ENCODE data around the gene ADAMTS12. TPM values are rescaled to one million over a fixed set of nuclear protein-coding genes. Genes with fewer than 3 reads are reported as not detected.
A peak's percentile ranks its signal among the peaks of the same experiment; 100 is the strongest.

Gene ADAMTS12
- polyA plus RNA-seq, 1 donor (not counting 4 experiments of a cell fraction or from before 2014, with no cell fraction given): 0.49 TPM

GRCh38 chr5:33588654-33589372 lies 303.0 kb downstream of the ADAMTS12 start:
- Histone ChIP-seq H3K36me3 (ENCODE audit: control insufficient read depth in 2 of 2, extremely low read depth in 1 of 2, insufficient read depth in 2 of 2, low read length in 2 of 2) (no peaks in the 10 kb centered on the region), H3K9me3 (ENCODE audit: control insufficient read depth, low read depth, low read length) (no peaks in the 10 kb centered on the region), H3K4me3 (ENCODE audit: control insufficient read depth in 2 of 3, extremely low read depth in 1 of 3, insufficient read depth in 2 of 3, low read depth in 1 of 3, low read length in 3 of 3) (no peak overlapping the region), H2AFZ (ENCODE audit: control insufficient read depth, low read length) (no peak overlapping the region), H3K27ac (ENCODE audit: control insufficient read depth, insufficient read depth, low read length) (no peak overlapping the region), H3K9me1 (ENCODE audit: control insufficient read depth, extremely low read depth, insufficient read depth, low read length) (no peaks in the 10 kb centered on the region), H4K20me1 (ENCODE audit: control insufficient read depth, extremely low read depth, insufficient read depth, low read length) (no peaks in the 10 kb centered on the region), H3K9ac (ENCODE audit: control insufficient read depth, extremely low read depth, insufficient read depth, low read length) (no peak overlapping the region), H3K4me1 (ENCODE audit: control insufficient read depth, extremely low read depth, insufficient read depth, low read length) (no peaks in the 10 kb centered on the region), H3K4me2 (ENCODE audit: control insufficient read depth, extremely low read depth, insufficient read depth, low read depth, low read length) (no peak overlapping the region), H3K79me2 (ENCODE audit: control insufficient read depth, insufficient read depth, low read length) (no peaks in the 10 kb centered on the region), H3K27me3 (ENCODE audit: control insufficient read depth, extremely low read depth, insufficient read depth, low read length) (no peaks in the 10 kb centered on the region)
- dilution Hi-C loops (cut with MboI; ENCODE audit: extremely low pct_ligation_motif_present, low sequenced_read_pairs): no loop called here
- FAIRE-seq (no peak), DNase-seq (ENCODE audit: low read depth, low spot score) (no peak)
- no peak for TF ChIP-seq EZH2 (IDR thresholded peaks at IDR 0.05; ENCODE audit: low read length)
- TF ChIP-seq CTCF (optimal IDR thresholded peaks at IDR 0.05 in 1 of 3, IDR thresholded peaks at IDR 0.05 in 1 of 3, conservative IDR thresholded peaks at IDR 0.05 in 1 of 3; ENCODE audit: extremely low read depth in 1 of 3, insufficient read depth in 2 of 3, low read length in 3 of 3): peak; percentile 47 to 83 (median 74)

- no peaks in the 10 kb centered on the region for H3K79me2 ChIP-seq (ENCODE audit: control insufficient read depth, insufficient read depth, low read length)
- DNase-seq (ENCODE audit: low read depth, low spot score): no peak
- H3K9ac ChIP-seq (ENCODE audit: control insufficient read depth, extremely low read depth, insufficient read depth, low read length): no peak overlapping the region
- H3K27ac ChIP-seq (ENCODE audit: control insufficient read depth, insufficient read depth, low read length): no peak overlapping the region
- FAIRE-seq: no peak
- no peaks in the 10 kb centered on the region for H3K9me1 ChIP-seq (ENCODE audit: control insufficient read depth, extremely low read depth, insufficient read depth, low read length)
- H3K4me2 ChIP-seq (ENCODE audit: control insufficient read depth, extremely low read depth, insufficient read depth, low read depth, low read length): no peak overlapping the region
- no peaks in the 10 kb centered on the region for H3K27me3 ChIP-seq (ENCODE audit: control insufficient read depth, extremely low read depth, insufficient read depth, low read length)
- no peak for TF ChIP-seq EZH2 (IDR thresholded peaks at IDR 0.05; ENCODE audit: low read length)
- TF ChIP-seq CTCF (optimal IDR thresholded peaks at IDR 0.05 in 1 of 3, IDR thresholded peaks at IDR 0.05 in 1 of 3, conservative IDR thresholded peaks at IDR 0.05 in 1 of 3; ENCODE audit: extremely low read depth in 1 of 3, insufficient read depth in 2 of 3, low read length in 3 of 3): no peak
- H2AFZ ChIP-seq (ENCODE audit: control insufficient read depth, low read length): no peak overlapping the region
- dilution Hi-C loops (cut with MboI; ENCODE audit: extremely low pct_ligation_motif_present, low sequenced_read_pairs): no loop called here
- no peaks in the 10 kb centered on the region for H3K9me3 ChIP-seq (ENCODE audit: control insufficient read depth, low read depth, low read length)
- no peaks in the 10 kb centered on the region for H4K20me1 ChIP-seq (ENCODE audit: control insufficient read depth, extremely low read depth, insufficient read depth, low read length)
- no peaks in the 10 kb centered on the region for H3K36me3 ChIP-seq (ENCODE audit: control insufficient read depth in 2 of 2, extremely low read depth in 1 of 2, insufficient read depth in 2 of 2, low read length in 2 of 2)
- H3K4me3 ChIP-seq (ENCODE audit: control insufficient read depth in 2 of 3, extremely low read depth in 1 of 3, insufficient read depth in 2 of 3, low read depth in 1 of 3, low read length in 3 of 3): no peak overlapping the region
- H3K4me1 ChIP-seq (ENCODE audit: control insufficient read depth, extremely low read depth, insufficient read depth, low read length): no peaks in the 10 kb centered on the region
Observed at GRCh38 chr5:33583332-33583731, 308.5 kb downstream of the ADAMTS12 start.
